GM21360 (cell line): ENCODE results near the gene SLC9C1.

Experiments
- ATAC-seq: cut with Tn5 transposase; IDR thresholded peaks from one replicate; pipeline ENCODE4 v1.9.1; 2021; ENCODE audit warnings: mild to moderate bottlenecking, moderate library complexity; ENCODE audit not compliant: unreplicated experiment

The SLC9C1 gene

GRCh38 chr3:112115806-112116383, 178.1 kb downstream of the SLC9C1 start:
- no peak for ATAC-seq

- ATAC-seq, result peak; percentile 38
Observed at GRCh38 chr3:112115161-112115739, 178.8 kb downstream of the SLC9C1 start.

- ATAC-seq, result no peak
Observed at GRCh38 chr3:112114576-112115160, 179.3 kb downstream of the SLC9C1 start.

GRCh38 chr3:112111785-112112402, 182.1 kb downstream of the SLC9C1 start:
- peak; percentile 47 for ATAC-seq

GRCh38 chr3:112109322-112109721, 184.7 kb downstream of the SLC9C1 start:
- ATAC-seq, result no peak

- no peak for ATAC-seq
Observed at GRCh38 chr3:112104774-112105173, 189.2 kb downstream of the SLC9C1 start.

GRCh38 chr3:112101916-112102315, 192.1 kb downstream of the SLC9C1 start:
- no peak for ATAC-seq

- no peak for ATAC-seq
Observed at GRCh38 chr3:112097378-112097777, 196.6 kb downstream of the SLC9C1 start.

GRCh38 chr3:112096176-112096575, 197.8 kb downstream of the SLC9C1 start:
- no peak for ATAC-seq

GRCh38 chr3:112095731-112096130, 198.3 kb downstream of the SLC9C1 start:
- ATAC-seq, result no peak

- no peak for ATAC-seq
Observed at GRCh38 chr3:112093180-112093522, 200.9 kb downstream of the SLC9C1 start.

GRCh38 chr3:112092496-112093179, 201.4 kb downstream of the SLC9C1 start:
- ATAC-seq, result peak; percentile 71

- no peak for ATAC-seq
Observed at GRCh38 chr3:112090887-112091586, 203.0 kb downstream of the SLC9C1 start.
